MV-4-11 (cell line): ENCODE data around the gene COL7A1.
A peak's percentile ranks its signal among the peaks of the same experiment; 100 is the strongest.

Experiments used
- DNase-seq: peaks from one replicate; lab custom pipeline; 2025; lab: John Stamatoyannopoulos, UW

The COL7A1 gene

GRCh38 chr3:48595075-48595525 lies at the start of gene COL7A1:
TSS of gene COL7A1 (minus strand) at chr3:48595329. CDS start at chr3:48595159, 170 bp downstream.
- DNase-seq = no peak

GRCh38 chr3:48642605-48643004 lies 47.5 kb upstream of the COL7A1 start:
- DNase-seq = no peak

DNA sequence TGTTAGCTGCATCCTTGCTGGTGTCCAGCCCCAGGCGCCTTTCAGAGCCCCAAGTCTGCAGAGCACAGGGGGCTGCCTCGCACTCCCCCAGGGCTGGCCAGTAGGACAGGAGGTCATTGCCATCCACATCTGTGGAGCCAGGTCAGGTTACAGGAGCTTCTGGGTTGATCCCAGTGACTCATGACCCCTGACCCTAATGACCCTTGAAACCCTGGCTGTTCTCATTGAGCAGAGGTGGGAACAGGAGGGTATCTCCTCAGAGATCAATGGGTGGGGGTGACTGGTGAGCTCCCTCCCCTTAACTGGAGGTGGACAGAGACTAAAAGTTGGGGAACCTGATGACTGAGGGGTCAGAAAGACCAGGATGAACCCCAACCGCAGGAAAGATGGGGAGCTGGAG lies 46.3 kb upstream of the COL7A1 start:
- DNase-seq = no peak

DNA sequence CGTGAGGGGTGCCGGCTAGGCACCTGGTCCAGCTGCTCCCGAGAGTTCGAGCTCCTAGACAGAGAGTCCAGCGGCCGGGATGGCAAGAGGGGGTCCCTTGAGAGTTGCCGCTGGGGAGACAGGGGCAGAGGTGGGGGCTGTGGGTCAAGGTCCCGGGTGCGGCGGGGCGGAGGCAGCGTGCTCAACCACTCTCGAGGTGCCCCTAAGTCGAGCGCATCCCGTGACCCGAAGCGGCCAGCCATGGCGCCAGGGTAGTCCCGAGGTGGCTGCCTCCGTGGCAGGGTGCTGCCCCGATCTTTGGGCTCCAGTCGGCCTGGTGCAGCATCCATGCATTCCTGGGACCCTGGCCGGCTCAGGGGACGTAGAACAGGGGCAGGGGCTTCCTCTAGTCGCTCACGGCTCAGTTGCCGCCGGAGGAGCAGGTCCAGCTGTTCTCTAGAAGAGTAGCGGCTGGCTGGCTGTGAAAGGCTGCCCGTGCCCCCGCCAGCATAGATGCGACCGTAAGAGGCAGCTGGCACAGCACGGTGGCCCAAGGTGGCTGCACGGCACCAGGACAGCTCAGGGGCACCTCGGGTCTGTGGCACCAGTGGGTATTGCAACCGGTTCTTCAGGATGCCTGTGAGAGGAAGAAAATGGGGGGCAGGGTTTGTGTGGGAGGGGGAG lies 44.9 kb upstream of the COL7A1 start:
- no peak for DNase-seq

GRCh38 chr3:48637305-48637704 lies 42.2 kb upstream of the COL7A1 start:
- DNase-seq = no peak

- DNase-seq = no peak
Observed at GRCh38 chr3:48636149-48636655, 41.1 kb upstream of the COL7A1 start.

- DNase-seq = peak; percentile 93
Observed at GRCh38 chr3:48635222-48636021, 40.3 kb upstream of the COL7A1 start, which contains the start of gene SLC26A6. TSS of gene SLC26A6 (minus strand) at chr3:48635461. CDS start at chr3:48635393, 68 bp downstream.

- DNase-seq = peak; percentile 37
Observed at GRCh38 chr3:48634661-48635221, 39.6 kb upstream of the COL7A1 start.

DNA sequence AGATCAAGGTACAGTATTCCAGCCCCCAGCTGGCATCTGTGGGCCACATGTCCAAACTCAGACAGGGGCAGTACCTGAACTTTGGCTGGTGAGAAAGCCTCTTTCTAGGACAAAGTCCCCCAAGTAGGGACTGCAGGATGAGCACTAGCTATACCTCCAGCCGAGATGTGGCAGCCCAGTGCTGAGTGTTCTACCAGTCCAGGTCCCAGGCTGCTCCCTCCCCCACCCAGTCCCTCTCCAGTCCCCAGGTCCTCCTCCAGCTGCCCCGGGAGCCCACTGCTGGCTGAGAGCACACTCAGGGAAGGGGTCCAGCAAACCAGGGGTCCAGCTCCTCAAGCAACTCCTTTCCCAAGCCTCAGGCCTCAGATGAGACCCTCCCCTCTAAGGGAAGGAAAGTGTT lies 38.6 kb upstream of the COL7A1 start:
- no peak for DNase-seq

DNA sequence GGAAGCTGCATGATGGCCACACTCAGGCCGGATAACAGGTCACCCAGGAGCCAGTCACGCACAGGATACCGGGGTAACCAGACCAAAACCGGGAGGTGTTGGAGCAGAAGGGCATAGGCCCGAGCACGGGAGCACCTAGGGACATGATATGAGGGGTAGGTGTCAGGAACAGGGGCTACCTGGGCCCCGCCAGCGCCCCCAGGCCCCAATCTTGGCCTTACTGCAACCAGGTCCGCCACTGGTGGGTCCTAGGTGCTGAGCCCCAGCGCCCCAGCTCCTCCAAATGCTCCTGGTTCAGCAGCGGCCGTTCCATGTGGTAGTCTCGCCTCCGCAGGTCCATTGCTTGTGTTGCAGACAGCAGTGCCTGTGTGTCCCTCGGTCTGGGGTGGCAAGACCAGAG lies 38.1 kb upstream of the COL7A1 start:
- DNase-seq = no peak

GRCh38 chr3:48631516-48632448 lies 36.7 kb upstream of the COL7A1 start:
- DNase-seq = no peak

- no peak for DNase-seq
Observed at GRCh38 chr3:48630833-48631232, 35.7 kb upstream of the COL7A1 start.

GRCh38 chr3:48630407-48630806 lies 35.3 kb upstream of the COL7A1 start:
- DNase-seq = no peak

GRCh38 chr3:48629894-48630293 lies 34.8 kb upstream of the COL7A1 start:
- DNase-seq = no peak

GRCh38 chr3:48628277-48629017 lies 33.3 kb upstream of the COL7A1 start:
- DNase-seq = no peak

DNA sequence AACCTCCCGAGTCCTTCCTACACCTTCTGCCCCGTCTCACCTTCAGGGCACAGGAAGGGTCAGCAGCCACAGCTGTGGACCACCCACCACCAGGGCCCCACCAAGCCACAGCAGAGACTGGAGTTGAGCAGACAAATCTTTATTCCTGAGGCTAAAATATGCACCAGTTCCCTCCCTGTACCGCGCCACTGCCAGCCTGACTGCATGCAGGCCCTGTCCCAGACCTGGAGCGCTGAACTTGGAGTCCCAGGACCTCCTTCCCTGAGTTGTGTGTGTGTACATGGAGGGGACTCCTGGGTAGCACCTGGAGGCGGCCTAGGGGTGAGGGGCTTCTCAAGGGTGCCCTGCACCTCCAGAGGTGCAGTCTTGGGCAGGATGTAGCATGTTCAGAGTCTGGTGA lies 30.5 kb upstream of the COL7A1 start:
- no peak for DNase-seq

DNA sequence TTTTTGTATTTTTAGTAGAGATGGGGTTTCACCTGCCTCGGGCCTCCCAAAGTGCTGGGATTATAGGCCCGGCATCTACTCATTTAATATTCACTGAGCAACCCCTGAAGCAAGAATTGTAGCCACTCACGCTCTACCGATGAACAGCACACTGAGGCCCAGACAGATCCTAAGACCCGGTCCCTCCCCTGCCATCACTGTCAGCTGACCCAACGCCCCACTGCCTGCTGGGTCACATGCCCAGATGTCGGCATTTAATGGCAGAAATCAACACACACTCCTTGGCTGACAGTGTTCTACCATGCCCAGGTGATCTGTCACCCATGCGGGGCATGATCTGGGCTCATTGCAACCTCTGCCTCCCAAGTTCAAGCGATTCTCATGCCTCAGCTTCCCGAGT lies 29.6 kb upstream of the COL7A1 start:
- no peak for DNase-seq

DNA sequence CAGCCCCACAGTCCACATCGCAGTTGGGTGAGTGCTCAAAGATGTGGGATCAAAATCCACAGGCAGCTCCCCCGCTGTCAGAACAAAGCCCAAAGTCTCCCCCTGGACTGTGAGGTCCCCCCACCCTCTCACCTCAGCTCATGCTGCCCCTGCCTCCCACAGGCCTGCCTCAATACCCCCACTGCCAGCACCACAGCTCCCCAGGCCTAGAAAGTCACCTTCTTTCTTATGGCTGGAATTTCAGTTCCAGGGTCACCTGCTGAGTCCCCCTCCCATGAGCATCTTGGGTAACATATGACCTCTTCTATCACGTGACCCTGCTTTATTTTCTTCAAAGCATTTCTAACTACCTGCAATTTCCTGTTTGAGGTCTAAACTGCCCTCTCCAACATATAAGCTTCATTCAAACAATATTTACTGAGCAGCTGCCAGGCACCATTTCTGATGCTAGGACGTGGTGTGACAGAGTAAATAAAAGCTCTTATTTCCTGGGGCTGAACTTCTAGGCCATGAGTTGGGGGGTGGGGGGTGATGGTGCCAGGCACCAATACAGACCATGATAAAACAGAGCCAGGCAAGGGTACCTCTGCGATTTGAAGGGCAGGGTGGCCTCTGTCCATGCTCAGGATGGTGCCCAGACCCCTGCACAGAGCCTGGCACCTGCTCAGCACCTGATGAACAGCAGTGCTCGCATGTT lies 28.9 kb upstream of the COL7A1 start:
- DNase-seq = no peak

DNA sequence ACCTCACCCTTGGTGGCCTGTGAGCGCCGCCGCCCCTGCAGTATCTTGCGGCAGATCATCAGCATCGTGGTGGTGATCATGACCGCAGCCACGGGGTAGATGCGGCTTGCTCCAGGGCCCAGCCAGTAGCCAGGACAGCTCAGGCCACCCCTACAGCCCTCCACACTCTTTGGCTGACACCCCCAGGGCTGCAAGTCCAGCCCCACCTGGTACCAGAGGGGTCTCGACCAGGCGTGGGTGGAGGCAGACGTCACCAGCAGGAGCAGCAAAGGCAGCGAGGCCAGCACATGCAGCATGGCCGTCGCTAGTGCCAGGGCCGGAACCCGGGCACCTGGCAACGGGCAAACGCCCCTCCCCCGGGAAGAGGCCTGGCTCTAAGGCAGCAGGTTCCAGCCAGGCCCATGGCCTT lies 26.3 kb upstream of the COL7A1 start, which contains the start of gene TMEM89:
TSS of gene TMEM89 (minus strand) at position 309 of the 409 bp plus-strand sequence. CDS start at position 296, 13 bp downstream.
- DNase-seq = no peak
